IMR-90 (cell line): ENCODE measurements around the gene BTNL3. TPM values are rescaled to one million over a fixed set of nuclear protein-coding genes. Genes with fewer than 3 reads are reported as not detected.

ENCODE experiments used
- ATAC-seq: fragments of 200-7000 bp; cut with Tn5 transposase; 2 replicates; pipeline ENCODE4 v1.9.1; 2020; ENCODE audit warnings: low read depth, mild to moderate bottlenecking, moderate library complexity
- BruUV-seq: library from RNA; stranded (reverse); fragments of 400-500 nt; replicated peaks from 2 replicates; lab custom pipeline; 2021; lab: Mats Ljungman, UMichigan
- CTCF ChIA-PET: fragments of 300-600 bp; formaldehyde crosslinking; extraction: SDS; loops from one replicate; lab custom pipeline; 2021; ENCODE audit warnings: antibody characterized with exemption; lab: Yijun Ruan, JAX
- POLR2A ChIA-PET: fragments of 300-600 bp; sonication (Branson Sonifier 250); formaldehyde crosslinking; loops from one replicate; lab custom pipeline; 2022; ENCODE audit warnings: antibody characterized with exemption; ENCODE audit not compliant: unreplicated experiment; lab: Charles Lee
- DNase-seq: peaks from one replicate; pipeline ENCODE4 v3.0.0; 2013
- H2AFZ ChIP-seq: replicated peaks from 2 replicates; pipeline ENCODE3; 2013; ENCODE audit warnings: low read length, mild to moderate bottlenecking; ENCODE audit not compliant: poor library complexity
- H2AK5ac ChIP-seq: 2 replicates; pipeline ENCODE4 v1.6.1; 2013; ENCODE audit warnings: low read depth, low read length, inconsistent platforms
- H2AK9ac ChIP-seq: replicated peaks from 2 replicates; pipeline ENCODE3; 2013; ENCODE audit warnings: mild to moderate bottlenecking, low read depth, low read length, moderate library complexity; ENCODE audit not compliant: poor library complexity
- H2BK120ac ChIP-seq: 2 replicates; pipeline ENCODE4 v1.6.1; 2013; ENCODE audit warnings: low read depth, low read length, inconsistent platforms
- H2BK15ac ChIP-seq: 3 replicates; pipeline ENCODE4 v1.6.1; 2013; ENCODE audit warnings: low read depth, low read length, inconsistent platforms
- H2BK20ac ChIP-seq: 2 replicates; pipeline ENCODE4 v1.6.1; 2013; ENCODE audit warnings: low read depth, mild to moderate bottlenecking, inconsistent platforms, low read length, moderate library complexity
- H2BK5ac ChIP-seq: 2 replicates; pipeline ENCODE4 v1.6.1; 2013; ENCODE audit warnings: mild to moderate bottlenecking, low read depth, low read length, inconsistent platforms; ENCODE audit not compliant: poor library complexity, severe bottlenecking
- H3K14ac ChIP-seq: replicated peaks from 2 replicates; pipeline ENCODE4 v1.6.1; 2013; ENCODE audit warnings: low read depth, low read length, inconsistent platforms
- H3K18ac ChIP-seq: 2 replicates; pipeline ENCODE4 v1.6.1; 2013; ENCODE audit warnings: low read depth, low read length, control low read depth
- H3K23ac ChIP-seq: 2 replicates; pipeline ENCODE4 v1.6.1; 2013; ENCODE audit warnings: low read depth, low read length, inconsistent platforms
- H3K27ac ChIP-seq: 2 replicates; pipeline ENCODE4 v1.5.1; 2013; ENCODE audit warnings: mild to moderate bottlenecking, control low read depth, low read length; ENCODE audit not compliant: insufficient read depth
- H3K27me3 ChIP-seq: 2 replicates; pipeline ENCODE4 v1.6.1; 2013; ENCODE audit warnings: low read length; ENCODE audit not compliant: control insufficient read depth, insufficient read depth
- H3K36me3 ChIP-seq: 2 replicates; pipeline ENCODE4 v1.6.1; 2013; ENCODE audit warnings: low read length, mixed read lengths; ENCODE audit not compliant: control insufficient read depth, insufficient read depth
- H3K4ac ChIP-seq: 2 replicates; pipeline ENCODE4 v1.6.1; 2013; ENCODE audit warnings: low read depth, low read length, inconsistent platforms
- H3K4me1 ChIP-seq: 2 replicates; pipeline ENCODE4 v1.6.1; 2013; ENCODE audit warnings: low read length, mixed read lengths; ENCODE audit not compliant: control insufficient read depth, insufficient read depth
- H3K4me2 ChIP-seq: 2 replicates; pipeline ENCODE4 v1.6.1; 2013; ENCODE audit warnings: low read depth, mild to moderate bottlenecking, control low read depth, low read length, moderate library complexity
- H3K4me3 ChIP-seq: 2 replicates; pipeline ENCODE4 v1.5.1; 2013; ENCODE audit warnings: low read depth, mild to moderate bottlenecking, control low read depth, low read length, moderate library complexity; ENCODE audit not compliant: insufficient read depth
- H3K56ac ChIP-seq: 2 replicates; pipeline ENCODE4 v1.6.1; 2013; ENCODE audit warnings: low read length, inconsistent platforms; ENCODE audit not compliant: insufficient read depth; ENCODE audit errors: extremely low read depth
- H3K79me1 ChIP-seq, 2 experiments: 2 replicates each; pipeline ENCODE4 v1.6.1; 2013; ENCODE audit warnings: low read length in 2 of 2, inconsistent platforms in 1 of 2, low read depth in 1 of 2
- H3K9ac ChIP-seq: 2 replicates; pipeline ENCODE4 v1.6.1; 2013; ENCODE audit warnings: low read depth, low read length, control low read depth
- H3K9me1 ChIP-seq: 2 replicates; pipeline ENCODE4 v1.6.1; 2013; ENCODE audit warnings: low read length, inconsistent platforms; ENCODE audit not compliant: insufficient read depth
- H3K9me3 ChIP-seq: 2 replicates; pipeline ENCODE4 v1.6.1; 2013; ENCODE audit warnings: low read length; ENCODE audit not compliant: control insufficient read depth, insufficient read depth
- H4K20me1 ChIP-seq: 2 replicates; pipeline ENCODE4 v1.6.1; 2013; ENCODE audit warnings: low read length, inconsistent platforms; ENCODE audit not compliant: insufficient read depth
- H4K5ac ChIP-seq: 2 replicates; pipeline ENCODE4 v1.6.1; 2013; ENCODE audit warnings: mild to moderate bottlenecking, low read depth, low read length, control low read depth
- H4K8ac ChIP-seq, 2 experiments: 2 replicates each; pipeline ENCODE4 v1.6.1; 2013; ENCODE audit warnings: low read depth in 2 of 2, low read length in 2 of 2, control low read depth in 1 of 2, inconsistent platforms in 1 of 2
- H4K91ac ChIP-seq: 2 replicates; pipeline ENCODE4 v1.6.1; 2013; ENCODE audit warnings: low read depth, low read length, inconsistent platforms; ENCODE audit not compliant: insufficient read depth
- BHLHE40 ChIP-seq: fragments of 150-350 bp; IDR thresholded peaks from 2 replicates; pipeline ENCODE4 v1.6.1; 2016; ENCODE audit warnings: mild to moderate bottlenecking, low read depth, low read length
- CEBPB ChIP-seq: IDR thresholded peaks from 2 replicates; pipeline ENCODE4 v1.6.1; 2012; ENCODE audit warnings: low read depth, low read length, improper control_type of control experiment
- CHD1 ChIP-seq: IDR thresholded peaks from 2 replicates; pipeline ENCODE4 v1.6.1; 2012; ENCODE audit warnings: low read depth, low read length, improper control_type of control experiment
- FOS ChIP-seq: fragments of 150-350 bp; IDR thresholded peaks from 2 replicates; pipeline ENCODE4 v1.6.1; 2016; ENCODE audit warnings: low read depth, low read length
- MAFK ChIP-seq: IDR thresholded peaks from 2 replicates; pipeline ENCODE4 v1.6.1; 2012; ENCODE audit warnings: low read depth, low read length, improper control_type of control experiment
- MAZ ChIP-seq: IDR thresholded peaks from 2 replicates; pipeline ENCODE4 v1.6.1; 2012; ENCODE audit warnings: low read depth, mild to moderate bottlenecking, low read length, improper control_type of control experiment, moderate library complexity, borderline replicate concordance
- MXI1 ChIP-seq: IDR thresholded peaks from 2 replicates; pipeline ENCODE4 v1.6.1; 2012; ENCODE audit warnings: low read depth, mild to moderate bottlenecking, low read length, moderate library complexity, borderline replicate concordance
- NFE2L2 ChIP-seq: fragments of 150-350 bp; IDR thresholded peaks from 2 replicates; pipeline ENCODE4 v1.6.1; 2016; ENCODE audit warnings: low read depth, mild to moderate bottlenecking, low read length
- POLR2A ChIP-seq: IDR thresholded peaks from 2 replicates; pipeline ENCODE4 v1.6.1; 2012; ENCODE audit warnings: mild to moderate bottlenecking, low read depth, low read length
- RAD21 ChIP-seq: IDR thresholded peaks from 2 replicates; pipeline ENCODE4 v1.6.1; 2012; ENCODE audit warnings: low read length, improper control_type of control experiment
- RCOR1 ChIP-seq: IDR thresholded peaks from 2 replicates; pipeline ENCODE4 v1.6.1; 2012; ENCODE audit warnings: mild to moderate bottlenecking, low read length, improper control_type of control experiment; ENCODE audit not compliant: insufficient replicate concordance
- RFX5 ChIP-seq: IDR thresholded peaks from 2 replicates; pipeline ENCODE4 v1.8.0; 2012; ENCODE audit warnings: low read depth, mild to moderate bottlenecking, low read length, moderate library complexity
- SMC3 ChIP-seq: fragments of 150-350 bp; IDR thresholded peaks from 2 replicates; pipeline ENCODE4 v1.6.1; 2016; ENCODE audit warnings: low read depth, mild to moderate bottlenecking, antibody characterized with exemption, low read length, moderate library complexity
- USF2 ChIP-seq: fragments of 150-350 bp; IDR thresholded peaks from 2 replicates; pipeline ENCODE4 v1.6.1; 2017; ENCODE audit warnings: mild to moderate bottlenecking, antibody characterized with exemption, low read length, low read depth
- WGBS, 2 experiments: methylation state at CpG; one replicate each; pipeline versions ENCODE4 v1.1.5 to v1.1.7; 2013; ENCODE audit warnings: missing lambda C conversion rate in 2 of 2; ENCODE audit not compliant: insufficient read length in 1 of 2; ENCODE audit errors: extremely low coverage in 2 of 2; 5-methylcytosine and 5-hydroxymethylcytosine counted together
- dilution Hi-C: fragments of 300-500 bp; cut with HindIII; formaldehyde crosslinking; loops from one replicate; pipeline ENCODE4 v1.14.3; 2018; ENCODE audit warnings: low sequenced_read_pairs; ENCODE audit not compliant: unreplicated experiment
- in situ Hi-C: fragments of 300-500 bp; cut with MboI; formaldehyde crosslinking; loops from 3 replicates; pipeline ENCODE4 v1.14.3; 2019; ENCODE audit warnings: low sequenced_read_pairs, inconsistent platforms, mixed read lengths
- intact Hi-C: fragments of 100-400 bp; cut with micrococcal nuclease; formaldehyde crosslinking; loops from 2 replicates; pipeline ENCODE4 v1.10.0; 2022
- polyA plus RNA-seq, 3 experiments: library from polyadenylated mRNA; depleted of rRNA; stranded (reverse); fragments of >200 nt; gene quantifications; 2 replicates each; pipeline ENCODE4 v1.2.3, GENCODE V29; 2012; ENCODE audit warnings: low replicate concordance in 1 of 3
- total RNA-seq: library from RNA; depleted of rRNA; stranded (reverse); fragments of >200 nt; gene quantifications from 2 replicates; pipeline ENCODE4 v1.2.3, GENCODE V29; 2012
- TF ChIP-seq, protein P1 (sequence below): fragments of 150-350 bp; IDR thresholded peaks from 2 replicates; pipeline ENCODE4 v1.6.1; 2016; ENCODE audit warnings: low read depth, mild to moderate bottlenecking, low read length, moderate library complexity, borderline replicate concordance

The BTNL3 gene
- total and polyA plus RNA-seq, 2 of the 4 experiments (the other 2 are of a cell fraction), result not detected

- Histone ChIP-seq H3K4me2 (no peak overlapping the region), H3K9ac (no peak overlapping the region), H3K79me1 (no peaks in the 10 kb centered on the region), H3K36me3 (no peaks in the 10 kb centered on the region), H3K27ac (no peak overlapping the region), H3K4me3 (no peak overlapping the region), H2BK5ac (no peak overlapping the region), H3K4ac (no peak overlapping the region), H2AFZ (no peak overlapping the region), H2BK120ac (no peak overlapping the region), H4K8ac (no peak overlapping the region), H2AK5ac (no peak overlapping the region), H4K91ac (no peak overlapping the region), H3K18ac (no peak overlapping the region), H3K14ac (no peak overlapping the region), H3K9me3 (no peaks in the 10 kb centered on the region), H2BK15ac (no peak overlapping the region), H3K4me1 (no peaks in the 10 kb centered on the region), H3K56ac (no peak overlapping the region), H4K5ac (no peak overlapping the region), H3K27me3 (no peaks in the 10 kb centered on the region), H3K9me1 (no peaks in the 10 kb centered on the region), H3K23ac (no peak overlapping the region), H2BK20ac (no peak overlapping the region), H4K20me1 (no peaks in the 10 kb centered on the region), H2AK9ac (no peak overlapping the region)
- ChIA-PET POLR2A (no interaction called here), CTCF (no interaction called here)
- in situ Hi-C loops, result no loop called here
- no TSS peak for BruUV-seq
- WGBS, 2 experiments, result no CpG with 5 or more reads among the region's 2 CpGs
- no peak for TF ChIP-seq MAZ
- TF ChIP-seq BHLHE40, result no peak
- TF ChIP-seq POLR2A, result no peak
- TF ChIP-seq FOS, result no peak
- TF ChIP-seq RFX5, result no peak
- no peak for TF ChIP-seq MAFK
- TF ChIP-seq CHD1, result no peak
- TF ChIP-seq, protein P1, sequence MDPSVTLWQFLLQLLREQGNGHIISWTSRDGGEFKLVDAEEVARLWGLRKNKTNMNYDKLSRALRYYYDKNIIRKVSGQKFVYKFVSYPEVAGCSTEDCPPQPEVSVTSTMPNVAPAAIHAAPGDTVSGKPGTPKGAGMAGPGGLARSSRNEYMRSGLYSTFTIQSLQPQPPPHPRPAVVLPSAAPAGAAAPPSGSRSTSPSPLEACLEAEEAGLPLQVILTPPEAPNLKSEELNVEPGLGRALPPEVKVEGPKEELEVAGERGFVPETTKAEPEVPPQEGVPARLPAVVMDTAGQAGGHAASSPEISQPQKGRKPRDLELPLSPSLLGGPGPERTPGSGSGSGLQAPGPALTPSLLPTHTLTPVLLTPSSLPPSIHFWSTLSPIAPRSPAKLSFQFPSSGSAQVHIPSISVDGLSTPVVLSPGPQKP, result no peak
- TF ChIP-seq USF2, result no peak
- no peak for TF ChIP-seq NFE2L2
- no peak for TF ChIP-seq CEBPB
- no peak for TF ChIP-seq SMC3
- TF ChIP-seq RCOR1, result no peak
- TF ChIP-seq RAD21, result no peak
- TF ChIP-seq MXI1, result no peak
- DNase-seq, result no peak
- no peak for ATAC-seq
- intact Hi-C loops, result no loop called here
- dilution Hi-C loops, result no loop called here
Measured at GRCh38 chr5:180975338-180975737, 13.3 kb upstream of the BTNL3 start.
